Measurements from ENCODE around the gene PLCB4. TPM values are rescaled to one million over a fixed set of nuclear protein-coding genes. Genes with fewer than 3 reads are reported as not detected.
"Not testable (repeated sequence)": the region's sequence is repeated elsewhere in the genome, so short reads cannot be mapped to it uniquely, and the experiment has no call there.

Gene PLCB4
- total RNA-seq, 1 donor from 2014 or later: 19.9 TPM

DNA sequence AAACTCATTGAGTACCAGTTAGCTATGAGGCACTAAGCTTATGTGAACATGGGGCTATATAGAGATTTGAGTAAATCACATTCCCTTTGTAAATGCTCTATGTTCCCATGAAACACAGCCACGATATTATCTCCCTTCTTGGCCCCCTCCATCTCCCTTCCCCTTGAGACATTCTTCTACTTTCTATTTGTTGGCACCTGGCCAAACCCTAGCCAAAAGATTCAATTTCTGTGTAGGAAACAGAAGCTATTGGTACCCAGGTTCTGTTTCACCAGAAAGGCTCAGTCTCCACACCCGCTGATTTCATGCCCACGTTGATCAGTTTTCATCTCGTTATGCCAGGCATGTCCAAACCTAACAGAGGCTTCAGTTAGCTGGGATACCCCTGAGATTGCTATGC is 300.0 kb downstream of the PLCB4 start:
- Histone ChIP-seq H3K4me3 (ENCODE audit: low read depth, low read length) (no peak overlapping the region), H3K36me3 (ENCODE audit: control insufficient read depth, insufficient read depth, low read length) (peaks cover 2% of the 10 kb centered on the region), H3K27me3 (ENCODE audit: control insufficient read depth, insufficient read depth, low read length) (no peaks in the 10 kb centered on the region)
- TF ChIP-seq CTCF (IDR thresholded peaks at IDR 0.05; ENCODE audit: insufficient read depth, low read length, poor library complexity, severe bottlenecking): no peak
- no peak for DNase-seq (ENCODE audit: low read depth)

- no peak for TF ChIP-seq CTCF (IDR thresholded peaks at IDR 0.05; ENCODE audit: insufficient read depth, low read length, poor library complexity, severe bottlenecking)
- no peak overlapping the region for H3K4me3 ChIP-seq (ENCODE audit: low read depth, low read length)
- no peak for DNase-seq (ENCODE audit: low read depth)
- peaks cover 2% of the 10 kb centered on the region for H3K36me3 ChIP-seq (ENCODE audit: control insufficient read depth, insufficient read depth, low read length)
- no peaks in the 10 kb centered on the region for H3K27me3 ChIP-seq (ENCODE audit: control insufficient read depth, insufficient read depth, low read length)
Observed at GRCh38 chr20:9369557-9369956, 300.7 kb downstream of the PLCB4 start.

DNA sequence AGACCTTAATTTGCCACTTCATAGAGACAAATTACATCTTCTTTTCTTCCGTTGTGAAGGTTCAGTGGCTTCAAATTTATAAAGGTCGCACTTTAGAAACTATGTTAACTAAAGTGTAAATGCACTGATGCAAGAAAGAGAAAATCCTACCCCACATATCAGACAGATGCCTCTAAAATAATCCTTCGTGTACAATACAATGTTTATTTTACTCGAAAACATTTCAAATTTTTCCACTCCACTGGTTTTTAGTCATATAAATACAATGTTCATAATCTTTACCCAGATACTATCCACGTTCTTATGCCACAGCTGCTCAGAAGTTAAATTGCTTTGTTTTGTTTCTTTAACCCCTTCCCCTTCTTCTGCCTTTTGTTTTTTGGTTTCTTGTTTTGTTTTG is 305.2 kb downstream of the PLCB4 start:
- peaks cover under 1% of the 10 kb centered on the region for H3K36me3 ChIP-seq (ENCODE audit: control insufficient read depth, insufficient read depth, low read length)
- DNase-seq (ENCODE audit: low read depth): no peak
- no peak for TF ChIP-seq CTCF (IDR thresholded peaks at IDR 0.05; ENCODE audit: insufficient read depth, low read length, poor library complexity, severe bottlenecking)
- H3K27me3 ChIP-seq (ENCODE audit: control insufficient read depth, insufficient read depth, low read length): no peaks in the 10 kb centered on the region
- no peak overlapping the region for H3K4me3 ChIP-seq (ENCODE audit: low read depth, low read length)

DNA sequence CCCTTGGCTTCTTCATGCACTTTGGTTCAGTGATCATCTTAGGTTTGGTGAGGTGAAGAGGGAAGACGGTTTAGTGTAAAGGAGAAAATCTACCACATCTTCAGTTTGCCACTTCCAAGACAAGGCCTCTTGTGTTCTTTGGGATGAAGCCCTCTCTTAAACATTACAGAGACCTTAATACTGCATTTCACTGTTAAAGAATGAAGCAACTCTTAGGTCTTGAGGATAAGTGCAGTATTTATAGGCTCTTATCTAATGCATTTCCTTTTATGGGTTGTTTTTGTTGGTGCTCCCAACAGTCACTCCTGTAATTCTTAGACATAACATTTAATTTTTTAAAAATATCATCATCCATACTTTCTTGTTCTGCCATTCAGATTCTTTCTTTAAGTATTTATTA is 305.6 kb downstream of the PLCB4 start:
- no peak for TF ChIP-seq CTCF (IDR thresholded peaks at IDR 0.05; ENCODE audit: insufficient read depth, low read length, poor library complexity, severe bottlenecking)
- Histone ChIP-seq H3K36me3 (ENCODE audit: control insufficient read depth, insufficient read depth, low read length) (no peaks in the 10 kb centered on the region), H3K4me3 (ENCODE audit: low read depth, low read length) (no peak overlapping the region), H3K27me3 (ENCODE audit: control insufficient read depth, insufficient read depth, low read length) (no peaks in the 10 kb centered on the region)
- DNase-seq (ENCODE audit: low read depth): no peak

DNA sequence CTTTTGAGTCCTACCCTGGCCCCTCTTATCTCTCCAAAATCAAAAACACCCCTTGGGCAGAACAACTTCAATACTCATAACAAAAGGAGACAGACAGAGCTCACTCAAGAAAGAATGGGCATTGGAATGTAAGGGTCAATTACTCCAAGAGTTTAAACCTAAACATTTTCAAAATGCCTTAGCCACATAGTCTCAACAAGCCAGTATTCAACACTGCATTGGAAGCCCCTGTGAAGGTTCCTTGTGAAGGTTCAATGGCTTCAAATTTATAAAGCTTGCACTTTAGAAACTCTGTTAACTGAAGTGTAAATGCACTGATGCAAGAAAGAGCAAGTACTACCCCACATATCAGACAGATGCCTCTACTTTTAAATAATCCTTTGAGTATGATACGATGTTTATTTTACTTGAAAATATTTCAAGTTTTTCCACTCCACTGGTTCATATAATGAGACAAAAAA is 306.4 kb downstream of the PLCB4 start:
- Histone ChIP-seq H3K4me3 (ENCODE audit: low read depth, low read length) (no peak overlapping the region), H3K27me3 (ENCODE audit: control insufficient read depth, insufficient read depth, low read length) (no peaks in the 10 kb centered on the region), H3K36me3 (ENCODE audit: control insufficient read depth, insufficient read depth, low read length) (no peaks in the 10 kb centered on the region)
- no peak for TF ChIP-seq CTCF (IDR thresholded peaks at IDR 0.05; ENCODE audit: insufficient read depth, low read length, poor library complexity, severe bottlenecking)
- no peak for DNase-seq (ENCODE audit: low read depth)

- H3K27me3 ChIP-seq (ENCODE audit: control insufficient read depth, insufficient read depth, low read length): no peaks in the 10 kb centered on the region
- no peak overlapping the region for H3K4me3 ChIP-seq (ENCODE audit: low read depth, low read length)
- DNase-seq (ENCODE audit: low read depth): no peak
- TF ChIP-seq CTCF (IDR thresholded peaks at IDR 0.05; ENCODE audit: insufficient read depth, low read length, poor library complexity, severe bottlenecking): no peak
- peaks cover 2% of the 10 kb centered on the region for H3K36me3 ChIP-seq (ENCODE audit: control insufficient read depth, insufficient read depth, low read length)
Observed at GRCh38 chr20:9377007-9377406, 308.1 kb downstream of the PLCB4 start.

DNA sequence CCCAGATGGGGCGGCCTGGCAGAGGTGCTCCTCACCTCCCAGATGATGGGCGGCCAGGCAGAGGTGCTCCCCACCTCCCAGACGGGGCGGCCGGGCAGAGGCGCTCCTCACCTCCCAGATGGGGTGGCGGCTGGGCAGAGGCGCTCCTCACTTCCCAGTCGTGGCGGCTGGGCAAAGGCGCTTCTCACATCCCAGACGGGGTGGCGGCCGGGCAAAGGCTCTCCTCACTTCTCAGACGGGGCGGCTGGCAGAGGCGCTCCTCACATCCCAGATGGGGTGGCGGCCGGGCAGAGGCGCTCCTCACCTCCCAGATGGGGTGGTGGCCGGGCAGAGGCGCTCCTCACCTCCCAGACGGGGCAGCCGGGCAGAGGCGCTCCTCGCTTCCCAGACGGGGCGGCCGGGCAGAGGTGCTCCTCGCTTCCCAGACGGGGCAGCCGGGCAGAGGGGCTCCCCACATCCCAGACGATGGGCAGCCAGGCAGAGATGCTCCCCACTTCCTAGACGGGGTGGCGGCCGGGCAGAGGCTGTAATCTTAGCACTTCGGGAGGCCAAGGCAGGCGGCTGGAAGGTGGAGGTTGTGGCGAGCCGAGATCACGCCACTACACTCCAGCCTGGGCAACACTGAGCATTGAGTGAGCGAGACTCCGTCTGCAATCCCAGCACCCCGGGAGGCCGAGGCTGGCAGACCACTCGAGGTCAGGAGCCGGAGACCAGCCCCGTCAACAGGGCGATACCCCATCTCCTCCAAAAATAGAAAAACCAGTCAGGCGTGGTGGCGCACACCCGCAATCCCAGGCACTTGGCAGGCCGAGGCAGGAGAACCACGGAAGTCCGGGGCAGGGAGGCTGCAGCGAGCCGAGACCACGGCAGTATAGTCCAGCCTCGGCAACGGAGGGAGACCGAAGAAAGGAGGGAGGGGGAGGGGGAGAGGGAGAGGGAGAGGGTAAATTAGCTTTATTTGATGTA is 316.7 kb downstream of the PLCB4 start:
- not testable (repeated sequence) for DNase-seq (ENCODE audit: low read depth); H3K27me3 ChIP-seq (ENCODE audit: control insufficient read depth, insufficient read depth, low read length); H3K4me3 ChIP-seq (ENCODE audit: low read depth, low read length); H3K36me3 ChIP-seq (ENCODE audit: control insufficient read depth, insufficient read depth, low read length)

Measured in kidney epithelial cell (primary cell).